Measurements from ENCODE around the gene PNMA3.

DNA sequence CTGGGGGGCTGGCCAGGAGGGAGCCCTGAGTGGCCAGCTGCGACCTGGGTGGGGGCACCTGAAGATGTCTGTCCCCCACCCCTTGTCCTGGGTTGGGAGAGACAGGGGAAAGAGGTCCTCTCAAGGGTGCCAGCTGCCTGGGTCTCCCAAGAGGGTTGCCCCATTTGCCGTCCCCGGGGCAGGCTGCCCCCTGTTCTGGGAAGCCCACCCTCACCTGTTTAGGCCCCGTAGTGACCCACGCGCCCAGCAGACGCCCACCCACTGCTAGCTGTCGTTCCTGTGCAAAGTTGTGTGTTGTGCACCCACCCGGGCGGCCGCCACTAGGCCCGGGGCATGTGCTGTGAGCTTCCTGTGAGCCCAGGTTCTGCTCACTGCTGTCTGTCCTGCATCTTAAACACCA lies 25.5 kb upstream of the PNMA3 start:
- TF ChIP-seq CTCF (IDR thresholded peaks at IDR 0.05) (no peak), POLR2A (IDR thresholded peaks at IDR 0.05) (no peak), POLR2AphosphoS5 (IDR thresholded peaks at IDR 0.05) (no peak), EP300 (IDR thresholded peaks at IDR 0.05) (no peak)
